GM21529 (cell line): ENCODE results near the gene TBL1X.
"Not testable (repeated sequence)": the region's sequence is repeated elsewhere in the genome, so short reads cannot be mapped to it uniquely, and the experiment has no call there.

ENCODE experiments used
- ATAC-seq: cut with Tn5 transposase; IDR thresholded peaks from one replicate; pipeline ENCODE4 v1.9.1; 2021; ENCODE audit not compliant: unreplicated experiment

TBL1X gene

GRCh38 chrX:9533611-9534010 is 68.8 kb downstream of the TBL1X start:
- ATAC-seq = no peak

- ATAC-seq = no peak
These were observed 69.8 kb downstream of the TBL1X start for GRCh38 chrX:9534686-9535085.

DNA sequence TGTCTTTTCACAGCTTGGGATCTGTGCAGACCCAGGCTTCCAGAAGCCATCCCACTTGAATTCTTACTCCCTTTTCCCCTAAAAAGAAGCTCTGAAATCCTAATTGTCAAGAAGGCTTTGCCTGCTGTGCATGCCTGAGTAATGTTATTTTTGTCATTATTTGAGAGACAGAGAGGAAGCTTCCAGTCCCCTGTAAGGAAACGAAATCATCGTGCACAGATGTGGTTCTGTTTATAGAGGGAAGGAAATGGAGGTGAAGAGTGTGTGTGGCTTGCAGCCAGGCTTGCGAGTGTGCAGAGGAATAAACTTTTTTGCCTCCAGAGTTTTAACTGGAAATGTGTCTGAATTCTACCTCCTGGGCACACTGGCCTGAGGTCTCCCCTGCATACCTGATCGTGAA is 70.2 kb downstream of the TBL1X start:
- ATAC-seq = no peak

DNA sequence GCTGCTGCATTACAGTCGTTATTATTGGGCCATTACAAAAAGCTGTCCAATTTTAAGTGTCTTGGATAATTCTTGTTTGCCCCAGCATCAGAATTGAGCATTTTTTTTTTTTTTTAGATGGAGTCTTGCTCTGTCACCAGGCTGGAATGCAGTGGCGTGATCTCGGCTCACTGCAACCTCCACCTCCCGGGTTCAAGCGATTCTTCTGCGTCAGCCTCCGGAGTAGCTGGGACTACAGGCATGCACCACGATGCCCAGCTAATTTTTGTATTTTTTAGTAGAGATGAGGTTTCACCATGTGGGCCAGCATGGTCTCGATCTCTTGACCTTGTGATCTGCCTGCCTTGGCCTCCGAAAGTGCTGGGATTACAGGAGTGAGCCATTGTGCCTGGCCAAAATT is 71.3 kb downstream of the TBL1X start:
- ATAC-seq = not testable (repeated sequence)

- no peak for ATAC-seq
These were observed 72.9 kb downstream of the TBL1X start for GRCh38 chrX:9537781-9538180.

- no peak for ATAC-seq
These were observed 73.7 kb downstream of the TBL1X start for GRCh38 chrX:9538544-9539045.

DNA sequence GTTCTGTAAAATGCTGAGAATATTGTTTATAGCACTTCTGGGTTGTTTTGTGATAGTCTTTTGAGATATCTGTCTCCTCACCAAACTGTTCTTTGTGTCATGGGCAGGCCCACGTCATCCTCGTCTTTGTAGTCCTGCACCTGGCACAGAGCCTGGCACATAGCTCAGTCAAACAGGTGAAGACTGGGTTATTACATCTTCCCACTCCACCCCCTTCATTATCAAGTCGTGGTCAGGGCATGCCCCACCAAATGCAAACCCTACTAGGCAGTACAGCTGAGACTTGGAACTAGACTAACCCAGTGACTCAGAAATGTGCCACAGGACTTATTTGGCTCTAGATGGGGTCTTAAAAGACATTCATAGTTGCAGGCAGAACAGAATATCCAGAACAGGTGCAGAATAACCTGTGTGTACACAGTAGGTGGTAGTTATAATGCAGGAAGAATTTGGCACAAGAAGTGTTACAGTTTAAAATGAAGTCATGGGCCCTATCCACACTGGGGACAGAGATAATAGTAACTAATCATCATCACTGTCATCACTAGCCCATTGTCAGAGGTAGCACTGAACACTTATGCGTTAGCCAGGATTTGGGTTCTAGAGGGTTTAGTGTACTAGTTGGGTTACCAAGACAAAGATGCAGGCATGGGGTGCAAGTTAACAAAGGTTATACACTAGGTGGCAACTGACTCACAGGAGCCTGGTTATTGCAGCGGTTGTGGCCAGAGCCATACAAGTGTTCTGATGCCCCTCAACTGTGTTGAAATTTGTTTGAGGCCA is 74.9 kb downstream of the TBL1X start:
- no peak for ATAC-seq

GRCh38 chrX:9542106-9542760 is 77.4 kb downstream of the TBL1X start:
- no peak for ATAC-seq

- ATAC-seq = no peak
These were observed 77.9 kb downstream of the TBL1X start for GRCh38 chrX:9542761-9543111.

DNA sequence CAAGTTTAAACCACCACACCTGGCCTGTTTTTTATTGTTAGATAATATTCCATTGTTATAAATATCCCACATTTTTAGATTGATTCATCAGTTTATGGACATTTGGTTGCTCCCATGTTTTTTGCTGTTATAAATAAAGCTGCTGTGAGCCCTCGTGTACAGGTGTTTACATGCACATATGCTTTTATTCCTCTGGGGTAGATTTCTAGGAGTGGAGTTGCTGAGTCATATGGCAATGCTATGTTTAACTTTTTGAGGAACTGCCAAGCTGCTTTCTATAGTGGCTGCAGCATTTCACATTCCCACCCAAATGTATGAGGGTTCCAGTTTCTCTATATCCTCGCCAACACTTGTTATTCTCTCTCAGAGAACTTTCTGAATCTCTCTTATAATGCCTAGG is 90.5 kb downstream of the TBL1X start:
- ATAC-seq = no peak

GRCh38 chrX:9557091-9557490 is 92.2 kb downstream of the TBL1X start:
- no peak for ATAC-seq

DNA sequence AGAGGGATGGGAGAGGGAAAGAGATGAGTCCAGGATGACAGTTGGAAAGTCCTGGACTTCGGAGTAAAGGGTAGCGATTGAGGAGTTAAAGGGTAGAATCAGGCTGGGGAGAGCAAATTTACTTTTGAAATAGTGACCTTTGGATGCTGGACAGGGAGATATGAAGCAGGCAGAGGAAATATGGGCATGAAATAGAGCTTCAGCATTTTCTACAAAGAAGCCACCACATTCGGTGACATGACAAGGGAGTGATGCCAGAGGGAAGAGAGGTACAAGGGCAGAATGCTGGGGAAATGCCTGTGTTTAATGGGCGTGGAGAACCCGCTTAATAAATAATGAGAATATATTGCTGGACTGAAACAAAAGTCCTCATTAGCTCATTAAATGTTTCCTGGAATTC is 92.7 kb downstream of the TBL1X start:
- ATAC-seq = no peak

DNA sequence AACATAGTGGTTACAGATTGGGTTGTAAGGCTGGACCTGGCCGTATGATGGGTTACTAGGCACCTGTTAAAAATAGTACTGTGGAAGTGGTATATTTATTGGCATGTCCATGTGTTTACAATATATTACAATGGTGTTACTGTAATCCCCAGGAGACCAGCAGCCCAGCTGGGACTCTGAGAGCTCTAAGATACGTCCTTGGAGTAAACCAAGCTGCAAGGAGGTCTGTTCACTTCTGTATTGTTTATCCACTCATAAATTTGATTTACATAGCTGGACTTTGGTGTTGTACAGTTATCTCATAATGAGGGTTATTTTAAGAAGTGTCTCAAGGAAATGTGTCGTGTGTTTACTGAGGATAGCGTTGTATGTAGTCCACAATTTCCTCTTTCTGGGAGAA is 93.8 kb downstream of the TBL1X start:
- ATAC-seq = no peak

DNA sequence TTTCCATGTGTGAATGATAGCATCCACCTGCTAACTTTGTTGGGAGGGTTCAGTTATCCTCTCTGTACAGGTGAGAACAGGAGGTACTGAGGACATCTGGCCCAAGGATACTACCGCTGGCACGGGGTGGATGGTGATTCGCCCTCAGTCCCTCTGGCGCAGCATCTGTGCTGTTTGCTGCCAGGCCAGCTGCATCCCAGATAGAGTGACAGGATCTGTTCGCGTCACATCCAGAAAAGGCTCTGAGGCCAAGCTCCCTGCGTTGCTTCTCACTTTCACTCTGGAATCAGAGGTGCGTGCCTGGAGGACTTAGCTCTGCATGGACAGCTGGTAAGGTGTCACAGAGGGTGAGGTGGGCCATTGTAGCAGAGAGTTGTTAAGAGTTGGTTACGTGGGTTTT is 95.4 kb downstream of the TBL1X start:
- no peak for ATAC-seq

GRCh38 chrX:9561199-9561598 is 96.3 kb downstream of the TBL1X start:
- no peak for ATAC-seq

DNA sequence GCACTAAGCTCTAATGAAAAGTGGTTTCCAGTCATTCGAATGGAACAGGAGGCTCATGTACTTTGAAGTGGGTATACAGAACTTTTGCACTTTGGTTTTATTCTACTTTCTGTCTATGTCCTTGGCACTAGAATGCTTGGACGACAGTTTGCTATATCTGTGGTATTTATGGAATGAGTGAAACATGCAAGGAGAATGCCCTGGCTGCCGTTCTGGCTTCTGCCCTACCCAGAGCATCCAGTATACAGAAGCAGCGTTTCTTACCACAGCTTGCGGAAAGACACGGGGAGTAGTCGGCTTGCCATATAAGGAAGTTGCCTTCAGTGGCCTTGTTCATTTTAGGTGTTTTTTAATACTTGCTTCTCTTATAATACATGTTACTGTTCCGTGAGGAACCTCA is 98.0 kb downstream of the TBL1X start:
- ATAC-seq = no peak

DNA sequence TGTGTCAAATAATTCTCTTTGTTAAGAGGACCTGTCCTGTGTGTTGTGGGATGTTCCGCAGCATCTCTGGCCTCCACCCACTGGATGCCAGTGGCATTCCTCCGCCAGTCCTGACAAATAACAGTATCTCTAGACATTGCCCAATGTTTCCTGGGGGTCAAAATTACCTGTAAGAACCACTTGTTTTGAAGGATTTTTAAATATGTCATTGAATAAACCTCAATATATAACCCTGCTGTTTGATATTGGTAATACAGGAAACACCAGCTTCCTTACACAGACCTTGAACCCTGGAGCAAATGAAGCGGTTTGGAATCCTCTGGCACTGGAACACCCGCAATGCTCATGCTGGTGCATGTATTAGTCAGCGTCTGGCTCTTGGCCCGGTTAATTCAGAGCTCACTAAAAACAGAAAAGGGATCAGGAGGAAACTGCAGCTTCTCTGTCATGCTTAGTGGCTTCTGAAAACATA is 101.3 kb downstream of the TBL1X start:
- ATAC-seq = no peak

- ATAC-seq = no peak
These were observed 105.0 kb downstream of the TBL1X start for GRCh38 chrX:9569876-9570301.

DNA sequence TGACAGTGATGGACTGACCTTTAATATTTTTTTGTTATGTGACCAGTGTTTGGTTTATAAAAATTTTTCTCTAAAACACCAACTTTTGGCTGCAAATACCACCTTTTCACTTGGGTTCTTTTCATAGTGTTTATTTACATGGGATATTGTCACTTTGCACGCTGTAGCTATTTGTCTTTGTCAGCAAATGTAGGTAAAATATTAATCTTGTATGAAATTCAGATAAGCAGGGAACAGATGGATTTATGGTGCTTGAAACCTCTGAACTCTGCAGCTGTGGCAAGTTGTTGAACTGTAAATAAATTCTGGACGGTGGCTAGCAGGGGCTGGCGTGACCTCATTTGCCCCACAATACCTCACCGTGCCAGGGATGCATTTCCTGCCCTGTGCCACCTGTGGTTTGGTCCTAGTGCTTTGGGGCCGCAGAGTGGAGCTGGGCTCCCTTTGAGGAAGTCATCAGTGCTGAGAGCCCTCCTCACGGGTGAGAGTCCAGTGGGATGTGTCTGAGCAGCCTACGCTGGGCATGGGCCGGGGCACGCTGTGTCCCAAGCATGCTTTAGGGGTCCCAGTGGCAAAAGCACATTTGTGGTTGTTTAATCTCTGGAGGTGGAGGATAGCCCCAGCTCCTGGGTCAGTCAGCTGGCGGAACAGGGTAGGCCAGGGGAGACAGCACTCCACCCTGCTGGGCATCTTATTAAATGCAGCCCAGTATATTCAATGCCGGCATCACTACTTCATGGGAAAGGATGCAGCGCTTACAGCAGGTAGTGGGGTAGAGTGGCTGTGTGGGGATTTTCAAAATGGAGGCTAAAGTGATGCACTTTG is 108.6 kb downstream of the TBL1X start:
- ATAC-seq = peak; percentile 33

GRCh38 chrX:9576059-9576458 is 111.2 kb downstream of the TBL1X start:
- ATAC-seq = no peak

- ATAC-seq = no peak
These were observed 112.7 kb downstream of the TBL1X start for GRCh38 chrX:9577555-9577954.
